Heart left ventricle (tissue), 16 donors: ENCODE measurements around the gene TMEM163. TPM values are rescaled to one million over a fixed set of nuclear protein-coding genes. Genes with fewer than 3 reads are reported as not detected.

ENCODE experiments used
- ATAC-seq, 4 donors: fragments of 200-7000 bp; cut with Tn5 transposase; one replicate each; pipeline ENCODE4 v1.9.1; 2020 to 2022; ENCODE audit warnings: moderate library complexity in 4 of 4, mild to moderate bottlenecking in 3 of 4, moderate number of reproducible peaks in 1 of 4
- DNase-seq, 5 donors: peaks; one replicate each; pipeline ENCODE4 v3.0.0-alpha.2; 2020
- H3K27ac ChIP-seq, 12 donors: fragments of 200-600 bp; sonication (generic) in 4 of 12; one replicate each; pipeline versions ENCODE4 v1.5.0 to v1.8.0; 2016 to 2022; ENCODE audit warnings: mild to moderate bottlenecking in 2 of 12
- H3K27me3 ChIP-seq, 9 donors: fragments of 200-600 bp; sonication (generic) in 2 of 9; one replicate each; pipeline versions ENCODE4 v1.5.1 to v1.8.0; 2016 to 2022; ENCODE audit warnings: mild to moderate bottlenecking in 3 of 9
- H3K36me3 ChIP-seq, 9 donors: fragments of 200-600 bp; sonication (generic) in 2 of 9; one replicate each; pipeline versions ENCODE4 v1.5.0 to v1.8.0; 2018 to 2022; ENCODE audit warnings: mild to moderate bottlenecking in 2 of 9
- H3K4me1 ChIP-seq, 12 donors: fragments of 200-600 bp; sonication (generic) in 4 of 12; one replicate each; pipeline versions ENCODE4 v1.5.0 to v1.8.0; 2016 to 2022; ENCODE audit warnings: mild to moderate bottlenecking in 3 of 12
- H3K4me3 ChIP-seq, 12 donors: fragments of 200-600 bp; sonication (generic) in 4 of 12; one replicate each; pipeline versions ENCODE4 v1.5.0 to v1.8.0; 2017 to 2022; ENCODE audit warnings: mild to moderate bottlenecking in 9 of 12, moderate library complexity in 4 of 12
- H3K9me3 ChIP-seq, 12 donors: fragments of 200-600 bp; sonication (generic) in 4 of 12; one replicate each; pipeline versions ENCODE4 v1.5.0 to v1.8.0; 2016 to 2022; ENCODE audit warnings: mild to moderate bottlenecking in 1 of 12
- POLR2A ChIP-seq, 2 donors: fragments of 450-650 bp; IDR thresholded peaks; one replicate each; pipeline ENCODE4 v1.6.1; 2017; ENCODE audit warnings: antibody characterized with exemption in 2 of 2, mild to moderate bottlenecking in 2 of 2, moderate library complexity in 2 of 2
- whole genome bisulfite sequencing, 4 donors: extraction: QIAGEN DNeasy Blood & Tissue Kit in 2 of 4; methylation state at CpG; one replicate each; pipeline versions ENCODE4 v1.1.5 to v1.1.7; 2013 to 2018; 5-methylcytosine and 5-hydroxymethylcytosine counted together
- intact Hi-C, 10 donors: fragments of 100-400 bp; cut with DNase I; formaldehyde crosslinking; loops; one replicate each; pipeline versions ENCODE4 v1.11.1 to v1.14.2; 2022
- polyA plus RNA-seq, 2 donors: library from polyadenylated mRNA; stranded (reverse); fragments of 200-250 nt; gene quantifications; one replicate each; pipeline ENCODE4 v1.2.3, GENCODE V29; 2013
- total RNA-seq, 9 donors: library from RNA; depleted of rRNA in 2 of 9; stranded (reverse); fragments of >200 nt in 2 of 9; fragmentation: NEBNext Ultra II Directional in 3 of 9; extraction: Animal tissue kit (Norgen Biotek cat#: 25700) in 3 of 9; gene quantifications; one replicate each; pipeline versions ENCODE4 v1.1.0 to v1.2.4, GENCODE V29; 2016 to 2023
- TF ChIP-seq, protein P1 (sequence below), 12 donors: fragments of 200-600 bp; sonication (generic) in 4 of 12; IDR thresholded peaks; one replicate each; pipeline versions ENCODE4 v1.5.0 to v1.8.0; 2018 to 2022; ENCODE audit warnings: antibody characterized with exemption in 12 of 12, mild to moderate bottlenecking in 5 of 12
- donor health status: ischemic (EF 13 %, LVEDD 7.1; RV severe dilation, severe dysfunction).
- donor health status: healthy with polysubstance abuse.
- donor health status: DM: no; HTN: yes; CAD: no.
- donor health status: DM: no; HTN: no; CAD: no.
- donor health status: ischemic (EF 25% LVEDD 6.9; RV normal size, moderate dysfunction).
- donor health status: ischemic (EF 25% LVEDD 5.7; RV mildly dilated, moderate dysfunction).
- donor health status: healthy.
- donor health status: DM: yes; HTN: yes; CAD: no.
- donor health status: ischemic (EF 35%, LVEDD 5.7; RV mildly dilated, moderate dysfunction).
- donor health status: nonischemic (EF 11% LVEDD 7.7; RV severe dilation, severe dysfunction).
- donor health status: DM: yes; HTN: yes; CAD: no.
- donor health status: PGD.
- donor health status: ischemic (EF 29% LVEDD 5.4; RV normal size, mild dysfunction).
- donor health status: nonischemic (EF 23%, LVEDD 6.1; RV moderate dilation, normal function).

The TMEM163 gene
- total and polyA plus RNA-seq, 11 donors = 0.14 to 1.4 (median 0.47) TPM

DNA sequence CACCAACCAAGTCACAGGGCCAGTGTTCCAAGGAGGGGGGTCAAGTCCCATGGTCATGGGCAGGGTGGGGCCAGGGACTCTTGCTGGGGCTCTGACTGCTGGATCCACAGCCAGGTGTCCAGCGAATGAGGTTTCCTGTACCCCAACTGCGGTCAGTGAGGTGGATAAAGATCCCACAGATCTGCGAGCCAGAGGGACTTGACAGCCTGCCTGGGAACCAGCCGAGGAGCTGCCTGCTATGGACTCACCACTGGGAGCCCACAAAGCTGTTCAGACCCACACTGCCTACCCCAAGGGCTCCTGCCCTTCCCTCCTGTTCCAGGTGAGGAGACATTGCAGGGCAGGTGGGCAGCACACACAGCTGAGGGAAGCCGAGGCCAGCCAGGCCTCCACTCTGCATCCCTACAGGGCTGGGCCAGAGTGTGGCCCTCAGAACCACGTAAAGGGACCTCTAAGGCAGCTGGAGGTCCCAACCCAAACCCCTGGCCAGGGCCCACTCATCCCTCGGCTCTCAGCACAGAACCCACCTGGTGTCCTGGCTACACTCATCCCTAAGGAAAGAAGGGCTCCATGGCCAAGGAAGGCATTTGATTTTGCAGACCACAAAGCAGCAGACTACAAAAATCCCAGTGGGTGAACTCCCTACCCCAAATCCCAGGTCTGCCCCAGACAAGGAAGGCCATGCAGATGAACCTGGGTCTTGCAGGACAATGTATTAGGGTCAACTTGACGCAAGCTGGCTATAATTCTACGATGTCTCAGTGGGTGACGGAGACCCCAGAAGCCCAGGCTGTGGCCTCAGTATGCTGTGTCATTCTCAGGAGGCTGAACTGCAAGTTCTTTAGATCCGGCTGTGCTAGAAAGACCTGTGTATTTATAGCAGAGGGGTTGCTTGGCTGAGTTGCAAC is 255.8 kb downstream of the TMEM163 start:
- intact Hi-C loops = loop anchor here in 7 of 10 donors (5.0 to 10.0 kb wide), 4 partner anchors 312 to 439 kb away; no protein-coding TSS in a partner anchor
- Histone ChIP-seq H3K4me3 (no peak overlapping the region), H3K36me3 (no peaks in the 10 kb centered on the region), H3K4me1 (peaks cover 0 to under 1% (median 0%) of the 10 kb centered on the region in 12 donors), H3K27me3 (no peaks in the 10 kb centered on the region), H3K27ac (no peak overlapping the region), H3K9me3 (no peaks in the 10 kb centered on the region)
- ATAC-seq (no peak), DNase-seq (peak in 2 of 5 donors; percentile 12 to 28)
- WGBS, 4 donors = 95 to 97% (median 96%) methylated on average over 6 to 11 of the region's 11 CpGs
- TF ChIP-seq POLR2A (IDR thresholded peaks at IDR 0.05) = no peak
- TF ChIP-seq, protein P1, sequence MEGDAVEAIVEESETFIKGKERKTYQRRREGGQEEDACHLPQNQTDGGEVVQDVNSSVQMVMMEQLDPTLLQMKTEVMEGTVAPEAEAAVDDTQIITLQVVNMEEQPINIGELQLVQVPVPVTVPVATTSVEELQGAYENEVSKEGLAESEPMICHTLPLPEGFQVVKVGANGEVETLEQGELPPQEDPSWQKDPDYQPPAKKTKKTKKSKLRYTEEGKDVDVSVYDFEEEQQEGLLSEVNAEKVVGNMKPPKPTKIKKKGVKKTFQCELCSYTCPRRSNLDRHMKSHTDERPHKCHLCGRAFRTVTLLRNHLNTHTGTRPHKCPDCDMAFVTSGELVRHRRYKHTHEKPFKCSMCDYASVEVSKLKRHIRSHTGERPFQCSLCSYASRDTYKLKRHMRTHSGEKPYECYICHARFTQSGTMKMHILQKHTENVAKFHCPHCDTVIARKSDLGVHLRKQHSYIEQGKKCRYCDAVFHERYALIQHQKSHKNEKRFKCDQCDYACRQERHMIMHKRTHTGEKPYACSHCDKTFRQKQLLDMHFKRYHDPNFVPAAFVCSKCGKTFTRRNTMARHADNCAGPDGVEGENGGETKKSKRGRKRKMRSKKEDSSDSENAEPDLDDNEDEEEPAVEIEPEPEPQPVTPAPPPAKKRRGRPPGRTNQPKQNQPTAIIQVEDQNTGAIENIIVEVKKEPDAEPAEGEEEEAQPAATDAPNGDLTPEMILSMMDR (IDR thresholded peaks at IDR 0.05) = no peak

DNA sequence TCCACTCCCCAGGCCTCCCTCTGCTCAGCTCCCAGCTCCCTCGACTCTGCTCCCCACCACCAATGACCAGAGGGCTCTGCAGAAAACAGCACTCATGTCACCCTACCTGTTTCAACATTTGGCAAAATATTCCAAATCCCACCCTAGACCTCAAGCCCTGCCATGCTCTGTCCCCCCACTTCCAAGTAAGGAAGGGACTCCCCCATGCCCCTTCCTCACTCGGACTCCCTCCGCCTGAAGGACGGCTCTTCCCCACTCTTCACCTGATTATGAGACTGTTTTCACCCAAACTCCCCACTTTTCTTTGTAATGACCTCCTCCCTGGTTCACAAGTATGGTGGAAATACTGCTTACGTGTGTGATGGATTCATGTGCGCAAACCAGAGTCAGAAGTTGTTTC is 256.5 kb downstream of the TMEM163 start:
- 92 to 96% (median 94%) methylated on average over 6 of the region's 6 CpGs for WGBS, 4 donors
- H3K4me3 ChIP-seq = no peak overlapping the region
- intact Hi-C loops = loop anchor here in 7 of 10 donors (5.0 to 10.0 kb wide), 4 partner anchors 313 to 440 kb away; no protein-coding TSS in a partner anchor
- peaks cover 0 to 3% (median 0%) of the 10 kb centered on the region in 12 donors for H3K4me1 ChIP-seq
- ATAC-seq (no peak), DNase-seq (peak in 1 of 5 donors; percentile 27)
- H3K27ac ChIP-seq = no peak overlapping the region
- no peaks in the 10 kb centered on the region for H3K9me3 ChIP-seq
- TF ChIP-seq, protein P1 (IDR thresholded peaks at IDR 0.05) = no peak
- no peak for TF ChIP-seq POLR2A (IDR thresholded peaks at IDR 0.05)
- H3K36me3 ChIP-seq = no peaks in the 10 kb centered on the region
- H3K27me3 ChIP-seq = no peaks in the 10 kb centered on the region

DNA sequence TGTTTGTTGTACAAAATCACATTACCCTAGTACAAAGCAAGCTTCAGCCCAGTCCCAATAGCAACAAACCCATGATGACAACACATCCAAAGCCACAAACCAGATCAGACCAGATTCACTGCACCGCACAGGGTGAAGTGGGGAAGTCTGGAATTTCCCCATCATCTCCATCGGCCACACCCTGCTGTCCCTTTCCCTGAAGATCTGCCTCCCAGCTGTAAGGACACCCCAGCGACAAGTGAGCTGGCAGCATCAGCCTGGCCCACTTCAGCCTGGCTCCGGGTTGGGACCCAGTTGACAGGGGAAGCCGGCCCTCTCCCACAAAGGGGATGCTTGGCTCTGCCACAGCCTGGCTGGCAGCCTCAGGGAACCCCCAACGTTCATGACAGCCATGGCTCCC is 257.3 kb downstream of the TMEM163 start:
- H3K27ac ChIP-seq = no peak overlapping the region
- no peak for ATAC-seq
- intact Hi-C loops = loop anchor here (2.0 to 10.0 kb wide), 6 partner anchors 313 to 441 kb away; no protein-coding TSS in a partner anchor
- DNase-seq = peak in 2 of 5 donors; percentile 11 to 57
- no peaks in the 10 kb centered on the region for H3K9me3 ChIP-seq
- TF ChIP-seq, protein P1 (IDR thresholded peaks at IDR 0.05) = no peak
- no peak for TF ChIP-seq POLR2A (IDR thresholded peaks at IDR 0.05)
- no peaks in the 10 kb centered on the region for H3K27me3 ChIP-seq
- 62 to 83% (median 77%) methylated on average over 6 of the region's 6 CpGs for WGBS, 4 donors
- no peaks in the 10 kb centered on the region for H3K36me3 ChIP-seq
- H3K4me1 ChIP-seq = peaks cover 0 to 3% (median 0%) of the 10 kb centered on the region in 12 donors
- no peak overlapping the region for H3K4me3 ChIP-seq

DNA sequence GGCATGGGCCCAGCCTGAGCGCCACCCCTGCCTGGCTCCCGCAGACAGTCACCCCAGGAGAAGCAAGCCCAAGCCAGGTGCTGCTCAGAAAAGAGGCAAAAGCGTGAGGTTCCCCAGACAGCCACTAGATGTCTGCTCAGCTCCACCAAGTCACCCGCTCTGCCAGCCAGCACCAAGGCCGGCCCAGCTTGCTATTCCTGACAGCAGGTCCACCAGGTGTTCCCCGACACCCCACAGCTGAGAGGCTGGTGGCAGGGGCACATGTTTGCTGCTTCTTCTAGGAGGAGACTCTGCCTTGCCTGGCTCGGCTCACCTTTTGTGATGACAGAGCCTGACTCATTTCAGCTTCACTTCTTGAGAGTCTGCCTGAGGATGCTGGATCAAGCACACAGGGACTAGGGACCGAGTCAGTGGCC is 258.2 kb downstream of the TMEM163 start:
- peaks cover 0 to 3% (median 0%) of the 10 kb centered on the region in 12 donors for H3K4me1 ChIP-seq
- peak; percentile 42 to 67 (median 64) for DNase-seq
- H3K36me3 ChIP-seq = no peaks in the 10 kb centered on the region
- ATAC-seq = peak; percentile 48 to 83 (median 74)
- H3K4me3 ChIP-seq = no peak overlapping the region
- intact Hi-C loops = loop anchor here (2.0 to 10.0 kb wide), 6 partner anchors 314 to 442 kb away; no protein-coding TSS in a partner anchor
- no peaks in the 10 kb centered on the region for H3K9me3 ChIP-seq
- TF ChIP-seq POLR2A (IDR thresholded peaks at IDR 0.05) = no peak
- TF ChIP-seq, protein P1 (IDR thresholded peaks at IDR 0.05) = peak; percentile 45 to 67 (median 58)
- 37 to 56% (median 53%) methylated on average over 6 to 8 of the region's 8 CpGs for WGBS, 4 donors
- H3K27ac ChIP-seq = no peak overlapping the region
- no peaks in the 10 kb centered on the region for H3K27me3 ChIP-seq
